ENCODE data around the gene TANC1. TPM values are rescaled to one million over a fixed set of nuclear protein-coding genes. Genes with fewer than 3 reads are reported as not detected.

The TANC1 gene
- total and polyA plus RNA-seq, 7 experiments from 2014 or later, result 0.13 to 0.39 (median 0.22) TPM; not detected in 1

GRCh38 chr2:159017837-159018236 is 49.4 kb downstream of the TANC1 start:
- no peak overlapping the region for H3K4me3 ChIP-seq (ENCODE audit: low read length)
- H3K4me1 ChIP-seq (ENCODE audit: control insufficient read depth in 2 of 2, insufficient read depth in 2 of 2, low read length in 2 of 2), result no peaks in the 10 kb centered on the region
- no peaks in the 10 kb centered on the region for H3K36me3 ChIP-seq (ENCODE audit: control insufficient read depth in 2 of 3, insufficient read depth in 3 of 3, low read length in 3 of 3)
- DNase-seq, result no peak
- peaks cover 0 to 12% (median 6%) of the 10 kb centered on the region in 5 donors for H3K36me3 Mint-ChIP-seq
- peaks cover 0 to 7% (median 0%) of the 10 kb centered on the region in 3 experiments for H3K9me3 ChIP-seq (ENCODE audit: control insufficient read depth in 2 of 3, low read length in 3 of 3)
- H3K9me3 Mint-ChIP-seq, result peaks cover 16 to 35% (median 21%) of the 10 kb centered on the region in 11 donors
- peaks cover 0 to 19% (median 7%) of the 10 kb centered on the region in 5 donors for H3K27me3 Mint-ChIP-seq
- intact Hi-C loops (cut with micrococcal nuclease), result no loop called here
- CTCF ChIA-PET, result no interaction called here
- no peak overlapping the region for H3K27ac ChIP-seq (ENCODE audit: low read depth, low read length)
- POLR2A ChIA-PET, result no interaction called here
- no peak overlapping the region for H3K27ac Mint-ChIP-seq
- H3K4me1 Mint-ChIP-seq, result no peaks in the 10 kb centered on the region
- ATAC-seq, result no peak
- H3K4me3 Mint-ChIP-seq, result no peak overlapping the region
- no peaks in the 10 kb centered on the region for H3K27me3 ChIP-seq (ENCODE audit: control insufficient read depth in 2 of 2, insufficient read depth in 2 of 2, low read length in 2 of 2)

- H3K4me3 Mint-ChIP-seq, result no peak overlapping the region
- H3K36me3 ChIP-seq (ENCODE audit: control insufficient read depth in 2 of 3, insufficient read depth in 3 of 3, low read length in 3 of 3), result no peaks in the 10 kb centered on the region
- H3K27me3 Mint-ChIP-seq, result peaks cover 0 to 9% (median 0%) of the 10 kb centered on the region in 5 donors
- peaks cover 0 to 7% (median 0%) of the 10 kb centered on the region in 3 experiments for H3K9me3 ChIP-seq (ENCODE audit: control insufficient read depth in 2 of 3, low read length in 3 of 3)
- H3K4me1 ChIP-seq (ENCODE audit: control insufficient read depth in 2 of 2, insufficient read depth in 2 of 2, low read length in 2 of 2), result no peaks in the 10 kb centered on the region
- DNase-seq (no peak), ATAC-seq (no peak)
- H3K27ac Mint-ChIP-seq, result no peak overlapping the region
- ChIA-PET CTCF (interaction anchor here (0.8 kb wide), 1 partner anchor 53 kb away, joined by 3 read pairs; no protein-coding TSS in a partner anchor), POLR2A (no interaction called here)
- intact Hi-C loops (cut with micrococcal nuclease), result no loop called here
- H3K36me3 Mint-ChIP-seq, result peaks cover 0 to 10% (median 5%) of the 10 kb centered on the region in 5 donors
- no peak overlapping the region for H3K4me3 ChIP-seq (ENCODE audit: low read length)
- H3K27me3 ChIP-seq (ENCODE audit: control insufficient read depth in 2 of 2, insufficient read depth in 2 of 2, low read length in 2 of 2), result no peaks in the 10 kb centered on the region
- no peak overlapping the region for H3K27ac ChIP-seq (ENCODE audit: low read depth, low read length)
- H3K9me3 Mint-ChIP-seq, result peaks cover 14 to 33% (median 19%) of the 10 kb centered on the region in 11 donors
- H3K4me1 Mint-ChIP-seq, result no peaks in the 10 kb centered on the region
Observed at GRCh38 chr2:159019021-159019420, 50.6 kb downstream of the TANC1 start.

- H3K4me3 Mint-ChIP-seq, result no peak overlapping the region
- Histone ChIP-seq H3K27ac (ENCODE audit: low read depth, low read length) (no peak overlapping the region), H3K36me3 (ENCODE audit: control insufficient read depth in 2 of 3, insufficient read depth in 3 of 3, low read length in 3 of 3) (no peaks in the 10 kb centered on the region), H3K9me3 (ENCODE audit: control insufficient read depth in 2 of 3, low read length in 3 of 3) (no peaks in the 10 kb centered on the region), H3K4me1 (ENCODE audit: control insufficient read depth in 2 of 2, insufficient read depth in 2 of 2, low read length in 2 of 2) (no peaks in the 10 kb centered on the region), H3K27me3 (ENCODE audit: control insufficient read depth in 2 of 2, insufficient read depth in 2 of 2, low read length in 2 of 2) (no peaks in the 10 kb centered on the region), H3K4me3 (ENCODE audit: low read length) (no peak overlapping the region)
- H3K36me3 Mint-ChIP-seq, result no peaks in the 10 kb centered on the region
- no peak overlapping the region for H3K27ac Mint-ChIP-seq
- H3K27me3 Mint-ChIP-seq, result no peaks in the 10 kb centered on the region
- ATAC-seq, result no peak
- no peak for DNase-seq
- H3K4me1 Mint-ChIP-seq, result peaks cover 0 to 6% (median 0%) of the 10 kb centered on the region in 7 donors
- ChIA-PET CTCF (interaction anchor here (1.3 kb wide), 1 partner anchor 12 kb away, joined by 3 read pairs; no protein-coding TSS in a partner anchor), POLR2A (no interaction called here)
- intact Hi-C loops (cut with micrococcal nuclease), result no loop called here
- H3K9me3 Mint-ChIP-seq, result peaks cover 0 to 4% (median under 1%) of the 10 kb centered on the region in 11 donors
Observed at GRCh38 chr2:159022019-159022418, 53.6 kb downstream of the TANC1 start.

- DNase-seq, result no peak
- no peak overlapping the region for H3K4me3 ChIP-seq (ENCODE audit: low read length)
- no peaks in the 10 kb centered on the region for H3K36me3 ChIP-seq (ENCODE audit: control insufficient read depth in 2 of 3, insufficient read depth in 3 of 3, low read length in 3 of 3)
- H3K27ac Mint-ChIP-seq, result no peak overlapping the region
- ChIA-PET POLR2A (no interaction called here), CTCF (interaction anchor here (1.1 kb wide), 1 partner anchor 10 kb away, joined by 3 read pairs; no protein-coding TSS in a partner anchor)
- no peaks in the 10 kb centered on the region for H3K27me3 ChIP-seq (ENCODE audit: control insufficient read depth in 2 of 2, insufficient read depth in 2 of 2, low read length in 2 of 2)
- peaks cover 0 to 6% (median 0%) of the 10 kb centered on the region in 7 donors for H3K4me1 Mint-ChIP-seq
- H3K27me3 Mint-ChIP-seq, result no peaks in the 10 kb centered on the region
- H3K9me3 ChIP-seq (ENCODE audit: control insufficient read depth in 2 of 3, low read length in 3 of 3), result no peaks in the 10 kb centered on the region
- H3K9me3 Mint-ChIP-seq, result peaks cover 0 to 2% (median 0%) of the 10 kb centered on the region in 11 donors
- H3K4me3 Mint-ChIP-seq, result no peak overlapping the region
- no peaks in the 10 kb centered on the region for H3K4me1 ChIP-seq (ENCODE audit: control insufficient read depth in 2 of 2, insufficient read depth in 2 of 2, low read length in 2 of 2)
- no peaks in the 10 kb centered on the region for H3K36me3 Mint-ChIP-seq
- intact Hi-C loops (cut with micrococcal nuclease), result no loop called here
- no peak for ATAC-seq
- no peak overlapping the region for H3K27ac ChIP-seq (ENCODE audit: low read depth, low read length)
Observed at GRCh38 chr2:159026170-159026569, 57.7 kb downstream of the TANC1 start.

- no peak overlapping the region for H3K4me3 ChIP-seq (ENCODE audit: low read length)
- no peak for DNase-seq
- H3K9me3 ChIP-seq (ENCODE audit: control insufficient read depth in 2 of 3, low read length in 3 of 3), result no peaks in the 10 kb centered on the region
- ChIA-PET CTCF (interaction anchor here (2.9 kb wide), 1 partner anchor 90 kb away, joined by 11 read pairs; no protein-coding TSS in a partner anchor), POLR2A (no interaction called here)
- no peaks in the 10 kb centered on the region for H3K27me3 ChIP-seq (ENCODE audit: control insufficient read depth in 2 of 2, insufficient read depth in 2 of 2, low read length in 2 of 2)
- Mint-ChIP-seq H3K36me3 (no peaks in the 10 kb centered on the region), H3K27ac (no peak overlapping the region), H3K27me3 (no peaks in the 10 kb centered on the region), H3K9me3 (peaks cover 0 to 2% (median 0%) of the 10 kb centered on the region in 11 donors), H3K4me1 (peaks cover 0 to 6% (median 0%) of the 10 kb centered on the region in 7 donors), H3K4me3 (no peak overlapping the region)
- H3K27ac ChIP-seq (ENCODE audit: low read depth, low read length), result no peak overlapping the region
- no peaks in the 10 kb centered on the region for H3K36me3 ChIP-seq (ENCODE audit: control insufficient read depth in 2 of 3, insufficient read depth in 3 of 3, low read length in 3 of 3)
- no peak for ATAC-seq
- no peaks in the 10 kb centered on the region for H3K4me1 ChIP-seq (ENCODE audit: control insufficient read depth in 2 of 2, insufficient read depth in 2 of 2, low read length in 2 of 2)
- intact Hi-C loops (cut with micrococcal nuclease), result no loop called here
Observed at GRCh38 chr2:159028776-159029175, 60.3 kb downstream of the TANC1 start.

GRCh38 chr2:159029936-159030335 is 61.5 kb downstream of the TANC1 start:
- Mint-ChIP-seq H3K9me3 (peaks cover 0 to 2% (median 0%) of the 10 kb centered on the region in 11 donors), H3K36me3 (no peaks in the 10 kb centered on the region), H3K4me3 (no peak overlapping the region), H3K4me1 (peaks cover 0 to 5% (median 0%) of the 10 kb centered on the region in 7 donors), H3K27me3 (no peaks in the 10 kb centered on the region), H3K27ac (no peak overlapping the region)
- intact Hi-C loops (cut with micrococcal nuclease), result loop anchor here in 1 of 2 donors (10.0 kb wide), 1 partner anchor 775 kb away; no protein-coding TSS in a partner anchor
- H3K36me3 ChIP-seq (ENCODE audit: control insufficient read depth in 2 of 3, insufficient read depth in 3 of 3, low read length in 3 of 3), result no peaks in the 10 kb centered on the region
- POLR2A ChIA-PET, result no interaction called here
- no peak for DNase-seq
- no peak overlapping the region for H3K27ac ChIP-seq (ENCODE audit: low read depth, low read length)
- H3K4me3 ChIP-seq (ENCODE audit: low read length), result no peak overlapping the region
- no peaks in the 10 kb centered on the region for H3K9me3 ChIP-seq (ENCODE audit: control insufficient read depth in 2 of 3, low read length in 3 of 3)
- CTCF ChIA-PET, result interaction anchor here (0.9 to 2.9 kb wide), 2 partner anchors 60 to 89 kb away, joined by 3 to 11 read pairs; no protein-coding TSS in a partner anchor
- H3K27me3 ChIP-seq (ENCODE audit: control insufficient read depth in 2 of 2, insufficient read depth in 2 of 2, low read length in 2 of 2), result no peaks in the 10 kb centered on the region
- no peaks in the 10 kb centered on the region for H3K4me1 ChIP-seq (ENCODE audit: control insufficient read depth in 2 of 2, insufficient read depth in 2 of 2, low read length in 2 of 2)
- ATAC-seq, result no peak

Measured in naive thymus-derived CD4-positive, alpha-beta T cell (primary cell).